Umbilical cord (tissue), 2 donors: ENCODE measurements around the gene GRXCR1. TPM values are rescaled to one million over a fixed set of nuclear protein-coding genes. Genes with fewer than 3 reads are reported as not detected.

Experiments used
- DNase-seq: peaks from one replicate; pipeline ENCODE4 v3.0.0-alpha.2; 2015; ENCODE audit warnings: low spot score
- total RNA-seq: library from RNA; depleted of rRNA; stranded (reverse); fragments of >200 nt; gene quantifications from one replicate; pipeline ENCODE4 v1.2.3, GENCODE V29; 2014; ENCODE audit warnings: low replicate concordance; ENCODE audit not compliant: insufficient read depth

The GRXCR1 gene
- total RNA-seq, 1 donor from 2014 or later: 1.2 TPM

DNA sequence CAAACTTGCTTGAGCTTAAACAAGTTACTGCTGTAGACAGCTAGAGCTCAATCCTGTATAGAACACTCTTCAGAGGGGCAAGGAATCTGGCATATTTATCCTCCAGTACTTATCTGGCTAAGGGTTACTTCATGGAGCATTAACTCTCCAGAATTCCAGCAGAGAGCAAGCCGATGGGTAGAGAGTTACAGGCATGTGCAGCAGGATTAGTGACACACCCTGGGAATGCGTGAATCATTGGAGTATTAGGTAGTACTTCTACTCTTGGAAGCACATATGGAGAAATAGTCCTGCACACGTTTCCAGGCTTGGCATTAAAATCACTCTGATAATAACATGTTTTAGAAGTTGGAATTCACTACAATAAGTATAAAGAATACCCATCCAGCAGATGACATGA lies 35.4 kb downstream of the GRXCR1 start:
- DNase-seq: peak; percentile 5

DNA sequence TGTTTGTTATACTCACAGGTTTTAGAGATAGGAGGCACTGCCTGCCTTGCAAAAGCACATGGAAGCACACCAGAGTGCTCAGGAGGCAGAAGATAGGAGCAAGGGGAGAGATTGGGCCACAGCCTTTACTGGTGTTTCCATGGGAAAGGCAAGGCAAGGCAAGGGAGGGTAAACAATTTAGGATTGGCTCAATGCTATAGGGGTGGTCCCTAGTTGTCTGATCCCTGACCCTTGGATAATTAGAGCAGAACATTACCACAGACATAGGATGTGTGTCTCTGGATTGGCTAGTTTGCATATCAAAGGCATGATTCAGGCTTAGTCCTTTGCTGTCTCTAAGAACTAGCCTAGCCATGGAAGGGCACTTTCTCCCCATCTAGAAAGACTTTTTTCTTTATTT lies 36.1 kb downstream of the GRXCR1 start:
- DNase-seq: no peak

DNA sequence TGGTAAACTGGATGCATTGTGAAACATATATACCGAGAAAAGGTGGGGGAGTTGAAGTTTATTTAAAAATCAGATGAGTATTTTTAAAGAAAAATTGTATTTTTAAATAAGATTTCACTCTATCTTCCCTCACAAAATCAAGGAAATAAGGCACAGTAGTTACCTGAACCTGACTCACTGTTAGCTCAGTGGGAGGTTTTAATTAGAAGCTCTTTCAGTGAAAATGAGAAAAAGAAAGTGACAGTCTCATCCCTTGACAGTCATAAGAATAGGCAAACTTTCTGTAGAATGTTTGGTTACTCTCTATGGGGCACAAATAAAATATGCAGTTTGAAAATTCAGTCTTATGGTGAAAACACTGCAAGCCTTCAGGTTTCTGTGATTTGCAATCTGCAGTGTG lies 49.7 kb downstream of the GRXCR1 start:
- no peak for DNase-seq

DNA sequence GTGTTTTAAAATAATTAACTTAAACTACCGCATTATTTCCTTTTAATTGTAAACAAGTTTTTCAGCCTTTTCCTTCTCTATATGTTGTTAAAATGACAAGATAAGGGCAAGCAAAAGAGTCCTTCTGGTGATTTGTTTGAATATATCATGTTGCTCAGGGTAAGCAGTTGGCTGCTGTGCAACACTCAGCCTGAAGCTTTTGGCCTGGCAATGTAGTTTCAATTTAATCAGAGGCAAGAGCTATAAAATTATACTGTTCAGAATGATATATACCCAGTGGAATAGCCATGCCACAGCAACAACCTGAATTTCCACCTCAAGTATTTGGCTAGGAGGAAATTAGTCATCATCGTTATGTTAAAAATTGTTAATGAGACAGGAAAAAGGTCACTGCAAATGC lies 53.4 kb downstream of the GRXCR1 start:
- no peak for DNase-seq

DNA sequence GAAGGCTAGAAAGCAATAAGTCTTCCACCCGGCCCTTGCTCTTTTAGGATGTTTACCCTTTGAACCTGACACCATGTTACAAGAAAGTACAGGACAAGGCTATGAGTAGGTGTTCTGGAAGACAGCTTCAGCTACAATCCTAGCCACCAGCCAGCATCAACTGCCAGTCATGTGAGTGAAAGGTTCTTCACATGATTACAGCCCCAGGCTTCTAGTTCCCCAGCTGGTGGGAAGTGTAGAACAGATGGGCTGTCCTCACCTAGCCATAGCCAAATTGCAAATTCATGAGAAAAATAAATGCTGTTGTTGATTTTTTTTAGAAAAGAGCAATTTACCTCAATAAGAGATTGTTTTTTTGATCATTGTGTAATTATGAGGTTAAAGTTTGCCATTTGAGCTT lies 60.8 kb downstream of the GRXCR1 start:
- DNase-seq: no peak

DNA sequence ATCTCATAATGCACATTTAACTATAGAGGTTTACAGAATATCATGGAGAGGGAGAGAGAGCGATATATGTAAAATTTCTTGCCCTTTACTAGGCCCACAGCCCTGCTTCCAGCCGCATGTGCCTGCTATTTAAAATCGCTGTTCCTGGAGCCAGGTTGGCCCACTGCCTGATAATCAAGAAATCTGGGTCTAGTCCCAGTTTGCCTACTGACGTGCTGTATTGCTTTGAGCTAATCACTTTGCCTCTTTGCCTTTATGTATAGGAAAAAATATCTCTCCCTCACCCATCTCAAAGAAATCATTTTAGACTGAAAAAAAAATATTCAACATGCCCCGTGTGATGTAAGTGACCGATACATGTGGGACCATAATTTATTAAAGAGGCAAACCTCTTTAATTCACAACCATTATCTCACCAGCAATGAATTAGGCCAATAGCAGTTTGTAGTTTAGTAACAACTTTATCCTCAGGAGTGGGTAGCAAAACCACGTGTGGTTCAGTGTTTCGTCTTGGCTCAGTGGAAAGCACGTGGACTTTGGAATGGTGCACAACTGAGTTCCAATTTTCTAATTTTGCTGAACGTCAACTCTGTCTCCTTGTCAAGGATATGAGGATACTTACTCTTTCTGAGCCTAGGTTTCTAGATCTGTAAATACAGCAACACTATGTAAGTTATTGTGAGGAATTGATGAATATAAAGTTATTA lies 62.6 kb downstream of the GRXCR1 start:
- no peak for DNase-seq

DNA sequence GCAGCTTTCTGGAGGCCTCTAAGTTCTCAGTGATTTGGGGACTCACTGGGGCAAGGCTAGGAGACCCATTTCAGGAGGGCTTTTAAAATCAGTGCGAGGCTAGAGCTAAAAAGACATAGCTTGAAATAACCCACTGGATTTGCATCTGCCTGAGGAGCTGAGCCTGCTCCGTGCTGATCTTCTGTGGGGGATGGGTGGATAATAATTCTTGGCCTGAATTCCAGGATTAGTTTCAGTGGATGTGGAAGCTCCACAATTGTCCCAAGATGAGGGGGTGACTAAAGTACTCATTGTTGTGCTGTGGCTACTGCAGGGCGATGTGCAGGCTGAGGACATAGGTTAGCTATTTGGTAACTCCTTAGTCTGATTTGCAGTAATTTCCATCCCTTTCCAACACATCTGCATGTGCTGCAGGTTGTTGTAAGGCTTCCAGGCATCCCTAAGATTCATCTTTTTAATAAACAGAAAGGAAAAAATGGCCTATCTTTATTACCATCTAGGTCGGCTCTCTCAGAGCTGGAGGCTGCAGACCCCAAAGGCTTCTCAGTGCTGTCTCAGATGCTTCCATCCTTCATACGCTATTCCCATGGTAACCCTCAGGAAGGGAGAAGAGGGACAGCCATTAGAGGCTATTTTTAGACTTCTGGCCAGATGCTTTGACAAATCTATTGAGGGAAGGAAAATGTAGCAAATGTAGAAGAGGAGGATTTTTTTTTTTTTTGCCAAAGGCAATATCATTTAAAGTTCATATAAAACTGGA lies 63.4 kb downstream of the GRXCR1 start:
- no peak for DNase-seq

DNA sequence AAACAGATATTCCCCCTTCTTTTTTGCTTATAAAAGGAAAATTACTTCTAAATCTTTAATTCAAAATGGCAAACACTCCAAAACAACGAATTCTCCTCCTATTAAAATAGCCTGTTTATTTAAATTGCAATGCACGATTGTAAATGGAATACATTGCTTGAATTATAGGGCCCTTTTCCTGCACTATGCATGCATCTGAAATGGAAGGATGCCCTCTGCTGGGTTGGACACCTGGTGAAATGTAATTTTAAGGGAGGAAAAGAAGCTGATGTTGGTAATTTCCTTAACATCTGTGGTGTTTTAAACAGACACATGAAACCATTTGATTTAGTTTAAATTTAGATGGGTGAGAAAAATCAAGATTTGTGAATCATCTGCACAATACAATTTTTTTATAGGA lies 72.8 kb downstream of the GRXCR1 start:
- DNase-seq: no peak

DNA sequence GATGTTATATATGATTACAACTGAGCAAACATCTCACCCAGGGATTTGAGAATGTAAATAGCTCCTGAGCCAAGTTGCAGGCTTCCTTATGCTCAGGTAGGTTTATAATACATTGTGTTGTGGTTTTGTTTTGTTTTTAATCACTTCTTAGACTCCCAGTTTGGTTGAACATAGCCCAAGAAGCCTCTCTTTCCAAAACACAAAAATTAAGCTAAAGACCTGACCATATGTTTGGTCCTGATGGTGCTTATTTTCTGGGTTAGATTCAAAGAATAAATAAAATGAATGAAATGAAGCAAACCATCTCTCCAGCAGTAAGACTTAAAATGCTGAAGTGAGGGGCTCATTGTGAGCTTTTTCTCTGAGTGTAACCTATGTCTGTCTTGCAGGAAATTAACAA lies 93.5 kb downstream of the GRXCR1 start:
- no peak for DNase-seq

DNA sequence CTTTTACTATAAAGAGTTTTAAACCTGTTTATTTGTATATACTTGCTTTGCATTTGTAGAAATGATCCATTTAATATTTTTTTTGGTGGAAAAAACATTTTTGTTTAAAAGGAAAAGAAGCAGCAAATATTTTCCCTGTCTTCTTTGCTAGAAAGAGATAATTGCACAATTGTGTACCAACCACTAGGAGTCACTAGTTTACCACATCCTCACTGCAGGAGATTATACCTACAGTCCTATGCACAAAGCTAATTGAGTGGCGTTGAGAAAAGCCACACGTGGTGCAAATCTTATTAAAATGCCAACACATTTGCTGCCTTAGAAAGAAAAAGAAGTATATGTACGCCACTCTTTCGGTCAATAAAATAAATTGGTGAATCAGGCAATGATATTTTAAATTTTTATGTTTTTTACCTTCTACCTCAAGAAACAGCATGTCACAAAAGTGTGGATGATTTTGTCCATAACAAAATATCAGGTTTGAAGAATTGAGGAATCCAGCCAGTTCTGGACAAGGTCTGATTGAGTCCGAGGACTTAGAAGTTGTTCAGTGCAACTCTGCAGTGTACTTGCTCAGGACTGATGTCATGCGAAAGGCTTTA lies 102.9 kb downstream of the GRXCR1 start:
- DNase-seq: peak; percentile 18

DNA sequence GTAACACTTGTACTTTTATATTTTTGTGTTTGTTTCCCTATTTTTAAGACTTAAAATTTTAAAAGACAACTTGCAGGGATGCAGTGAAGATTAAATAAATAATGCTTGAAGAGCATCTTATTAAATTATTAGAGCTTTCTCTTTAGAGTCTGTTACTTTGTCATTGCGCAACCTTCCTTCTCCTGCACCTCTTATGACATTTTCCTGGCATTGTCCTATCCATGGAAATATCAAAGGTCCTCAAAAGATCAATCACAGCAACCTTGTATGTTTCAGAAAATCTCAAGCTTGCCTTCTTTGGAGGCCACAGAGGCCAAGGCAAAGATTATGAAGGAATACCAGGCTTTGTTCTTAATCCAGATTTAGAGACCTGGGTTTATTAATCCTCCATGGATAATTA lies 116.3 kb downstream of the GRXCR1 start:
- DNase-seq: no peak

DNA sequence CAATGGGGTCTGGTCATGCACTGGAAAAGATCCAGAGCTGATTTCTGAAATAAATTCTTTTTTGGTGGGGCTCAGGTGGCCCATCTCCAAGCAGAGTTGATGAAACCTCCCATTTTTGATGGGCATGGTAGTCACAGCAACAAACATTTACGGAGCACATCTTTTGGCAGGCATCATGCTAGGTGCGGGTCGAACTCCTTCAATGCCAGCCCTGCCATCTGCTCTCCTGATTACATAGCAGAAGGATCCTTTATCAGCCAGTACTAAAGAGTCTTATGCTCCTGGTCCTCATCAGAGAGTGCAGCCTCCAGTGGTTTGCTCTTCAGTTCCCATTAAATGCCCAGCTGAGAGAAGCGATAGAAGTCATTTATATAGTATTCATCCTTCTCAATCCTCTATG lies 121.7 kb downstream of the GRXCR1 start:
- no peak for DNase-seq

DNA sequence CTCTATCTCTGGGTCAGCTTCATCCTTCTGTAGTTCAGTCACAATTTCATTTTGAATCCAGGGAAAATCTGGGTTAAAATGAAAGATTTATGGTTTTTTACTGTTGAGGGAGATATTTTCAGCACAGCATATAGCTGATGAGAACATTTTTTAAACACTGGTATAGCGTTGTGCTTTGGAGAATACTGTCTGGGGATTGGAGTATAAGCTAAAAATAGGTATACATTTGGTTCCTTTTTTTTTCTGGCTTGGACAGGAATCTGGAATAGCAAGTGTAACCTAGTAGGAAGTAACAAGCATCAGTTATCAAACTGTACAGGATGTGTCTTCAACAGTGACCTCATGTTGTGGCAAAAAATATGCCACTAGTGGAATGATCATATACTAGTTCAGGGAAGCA lies 149.1 kb downstream of the GRXCR1 start:
- DNase-seq: no peak

DNA sequence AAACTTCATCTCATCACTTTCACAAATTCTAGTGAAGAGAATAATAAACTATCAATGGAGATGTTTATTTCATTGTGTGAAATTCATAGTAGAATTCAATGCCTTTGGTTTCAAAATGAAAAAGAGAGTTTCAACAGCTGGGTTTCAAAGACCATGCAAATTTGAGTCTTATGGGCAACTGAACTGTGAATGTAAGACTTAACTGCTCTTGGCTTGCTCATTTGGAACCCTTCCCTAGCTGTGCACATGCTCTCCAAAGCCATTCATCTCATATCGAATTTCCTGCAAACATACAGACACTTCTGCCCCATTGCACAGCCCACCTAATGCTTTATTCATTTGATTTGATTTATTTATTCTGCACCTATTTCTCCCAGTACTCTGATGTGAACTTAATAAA lies 154.5 kb downstream of the GRXCR1 start:
- no peak for DNase-seq

DNA sequence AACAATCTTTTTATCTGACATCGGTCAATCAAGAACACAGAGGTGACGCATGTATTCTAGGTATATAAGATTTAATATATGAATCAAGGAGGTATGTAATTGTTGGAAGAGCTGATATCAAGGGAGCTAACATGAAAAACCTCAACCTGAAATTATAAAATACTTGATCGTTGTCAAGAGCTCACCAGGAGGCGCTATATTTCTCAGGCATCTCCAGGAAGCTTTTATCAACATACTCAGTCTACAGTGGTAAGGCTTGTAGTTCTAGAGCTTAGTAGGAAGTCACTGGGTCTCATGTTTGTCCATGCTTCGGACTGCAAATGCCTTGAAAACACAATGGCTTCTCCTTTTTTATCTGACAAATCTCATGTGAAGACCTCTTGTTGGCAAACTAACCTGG lies 156.1 kb downstream of the GRXCR1 start:
- DNase-seq: no peak

DNA sequence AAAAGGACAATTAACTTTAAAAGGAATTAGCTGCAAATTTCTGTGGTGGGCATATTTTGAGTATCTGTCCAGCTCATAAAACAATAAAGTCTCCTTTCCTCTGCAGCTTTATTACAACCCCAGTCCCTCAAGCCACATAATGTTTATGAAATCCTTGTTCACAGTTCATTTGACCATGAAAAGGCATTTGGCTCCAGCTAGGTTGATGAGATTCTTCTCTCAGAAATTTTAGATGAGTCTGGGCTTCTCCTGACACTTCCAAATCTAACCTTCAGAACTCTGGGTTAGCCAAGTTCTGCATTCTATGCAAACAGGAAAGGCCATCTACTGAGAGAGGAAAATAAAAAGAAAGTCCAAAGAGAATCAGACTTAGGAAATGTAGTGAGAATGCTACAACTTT lies 156.8 kb downstream of the GRXCR1 start:
- DNase-seq: no peak

DNA sequence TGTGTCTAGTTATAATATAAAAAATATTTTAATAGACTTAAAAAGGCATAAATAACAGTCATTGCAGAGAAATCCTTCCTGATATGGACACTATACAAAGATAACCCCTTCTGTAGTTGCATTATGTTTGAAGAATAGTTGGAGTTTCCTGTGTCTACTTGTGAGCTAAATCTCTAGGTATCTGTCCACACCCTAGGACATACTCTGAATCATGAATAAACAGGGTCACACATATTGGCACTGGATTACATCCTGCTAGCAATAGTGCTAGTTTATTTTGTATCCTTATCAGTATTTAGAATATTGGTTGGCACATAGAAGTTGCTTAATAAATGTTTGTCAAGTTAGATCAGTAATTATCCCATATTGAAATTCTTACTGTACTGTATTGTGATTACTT lies 173.9 kb downstream of the GRXCR1 start:
- DNase-seq: no peak

DNA sequence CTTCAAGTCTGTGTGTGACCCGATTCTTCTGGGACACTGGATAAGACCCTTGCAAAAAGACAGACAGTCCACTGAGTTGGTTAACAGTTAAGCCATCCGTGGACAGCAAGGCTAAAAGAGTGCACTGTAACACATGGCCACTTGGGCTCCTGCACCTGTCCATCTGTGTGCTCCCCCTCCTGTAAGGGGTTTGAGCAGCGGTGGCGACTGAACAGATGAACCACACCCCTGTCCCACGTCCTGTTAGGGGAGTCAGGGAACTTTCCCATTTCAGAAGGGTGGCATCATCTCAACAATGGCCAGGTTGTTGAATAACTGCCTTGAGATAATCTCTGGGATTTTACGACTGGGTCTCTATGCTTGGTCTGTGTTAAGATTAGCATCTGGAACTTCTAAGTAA lies 178.6 kb downstream of the GRXCR1 start:
- no peak for DNase-seq

Other genes starting within 250 kb of the GRXCR1 start
- 14.7 TPM for gene ATP8A1, start 235.6 kb upstream of the GRXCR1 start, total RNA-seq